ENCODE data around the gene FILIP1L. TPM values are rescaled to one million over a fixed set of nuclear protein-coding genes. Genes with fewer than 3 reads are reported as not detected.

Gene FILIP1L
- total and polyA plus RNA-seq, 2 of the 4 experiments (the other 2 are of a cell fraction): 11.5 to 19.9 TPM

DNA sequence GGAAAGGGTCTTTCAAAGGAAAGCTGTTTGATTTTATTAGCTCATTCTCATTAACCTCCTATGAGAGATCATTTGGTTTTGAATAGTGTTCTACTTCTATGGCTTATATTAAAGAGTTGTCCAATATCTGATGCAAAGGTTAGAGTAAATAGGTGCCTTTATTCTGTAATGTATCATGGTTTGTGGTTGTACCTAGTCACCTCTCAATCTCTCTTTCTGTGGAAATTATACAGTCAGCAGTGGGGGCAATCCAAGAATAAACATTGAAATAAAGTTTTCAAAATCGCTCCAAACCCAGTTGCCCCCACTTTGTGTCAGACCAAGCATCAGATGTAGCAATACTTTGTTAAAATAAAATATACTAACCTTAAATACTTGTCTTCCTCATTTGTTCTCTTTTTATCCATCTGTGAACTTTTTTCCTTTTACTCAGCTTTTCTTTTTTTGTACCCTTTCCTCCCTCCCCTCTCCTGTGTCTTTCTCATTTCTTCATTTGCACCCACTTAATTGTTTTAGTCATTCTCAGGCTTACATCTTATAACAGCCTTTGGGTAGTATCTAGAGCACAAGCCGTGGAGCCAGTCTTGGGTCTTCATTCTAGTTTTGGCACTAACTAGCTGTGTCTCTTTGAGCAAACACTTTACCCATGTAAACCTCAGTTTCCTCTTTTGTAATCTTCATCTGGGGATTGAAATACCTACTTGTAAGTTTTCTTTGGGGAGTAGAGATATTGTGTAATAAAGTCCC is 279.9 kb downstream of the FILIP1L start:
- no peaks in the 10 kb centered on the region for H3K27me3 ChIP-seq (ENCODE audit: control insufficient read depth, insufficient read depth, low read length)
- no peak overlapping the region for H3K14ac ChIP-seq (replicated peaks; ENCODE audit: low read depth, low read length)
- no peak overlapping the region for H2BK5ac ChIP-seq (ENCODE audit: low read depth, low read length, poor library complexity, severe bottlenecking)
- H2BK20ac ChIP-seq (ENCODE audit: low read depth, low read length): no peak overlapping the region
- H3K18ac ChIP-seq (ENCODE audit: low read depth, low read length): no peak overlapping the region
- no peaks in the 10 kb centered on the region for H3K36me3 ChIP-seq (ENCODE audit: control insufficient read depth, insufficient read depth, low read length)
- CTCF ChIA-PET: interaction anchor here (0.8 to 2.2 kb wide), 3 partner anchors 9 to 234 kb away, joined by 3 to 5 read pairs (median 3); no protein-coding TSS in a partner anchor
- H4K5ac ChIP-seq (ENCODE audit: low read depth, low read length): no peak overlapping the region; the same call in 1 of the 2 replicates
- no peak overlapping the region for H4K8ac ChIP-seq (ENCODE audit: low read depth in 2 of 2, low read length in 2 of 2)
- POLR2A ChIA-PET (ENCODE audit: unreplicated experiment): no interaction called here
- no peak overlapping the region for H2BK120ac ChIP-seq (ENCODE audit: low read depth, low read length)
- no CpG with 5 or more reads among the region's 2 CpGs for WGBS, 2 experiments (ENCODE audit: extremely low coverage in 2 of 2, insufficient read length in 1 of 2)
- dilution Hi-C loops (cut with HindIII; ENCODE audit: low sequenced_read_pairs, unreplicated experiment) (no loop called here), in situ Hi-C loops (cut with MboI; ENCODE audit: low sequenced_read_pairs) (loop anchor here (10.0 to 25.0 kb wide), 2 partner anchors 760 to 903 kb away; no protein-coding TSS in a partner anchor), intact Hi-C loops (cut with micrococcal nuclease) (loop anchor here (10.0 kb wide), 1 partner anchor 550 kb away; no protein-coding TSS in a partner anchor)
- H2AFZ ChIP-seq (replicated peaks; ENCODE audit: low read length, poor library complexity): no peak overlapping the region
- no peak overlapping the region for H4K91ac ChIP-seq (ENCODE audit: insufficient read depth, low read depth, low read length)
- H3K4ac ChIP-seq (ENCODE audit: low read depth, low read length): no peak overlapping the region
- no peak for DNase-seq
- no peaks in the 10 kb centered on the region for H4K20me1 ChIP-seq (ENCODE audit: insufficient read depth, low read length)
- no peak overlapping the region for H2AK9ac ChIP-seq (replicated peaks; ENCODE audit: low read depth, low read length, poor library complexity)
- no peak overlapping the region for H2BK15ac ChIP-seq (ENCODE audit: low read depth, low read length)
- no TSS peak for BruUV-seq (replicated peaks)
- peaks cover 28 to 50% of the 10 kb centered on the region in 2 experiments for H3K79me1 ChIP-seq (ENCODE audit: low read depth in 1 of 2, low read length in 2 of 2)
- no peak overlapping the region for H3K9ac ChIP-seq (ENCODE audit: low read depth, low read length)
- H3K4me1 ChIP-seq (ENCODE audit: control insufficient read depth, insufficient read depth, low read length): peaks cover 2% of the 10 kb centered on the region; the same call in 1 of the 2 replicates
- no peak overlapping the region for H3K27ac ChIP-seq (ENCODE audit: insufficient read depth, low read length)
- no peak for ATAC-seq (ENCODE audit: low read depth)
- no peaks in the 10 kb centered on the region for H3K9me3 ChIP-seq (ENCODE audit: control insufficient read depth, insufficient read depth, low read length)
- H3K23ac ChIP-seq (ENCODE audit: low read depth, low read length): no peak overlapping the region; the same call in 1 of the 2 replicates
- no peak overlapping the region for H2AK5ac ChIP-seq (ENCODE audit: low read depth, low read length)
- no peak overlapping the region for H3K4me3 ChIP-seq (ENCODE audit: insufficient read depth, low read depth, low read length)
- no peak overlapping the region for H3K56ac ChIP-seq (ENCODE audit: extremely low read depth, insufficient read depth, low read length)
- no peak overlapping the region for H3K4me2 ChIP-seq (ENCODE audit: low read depth, low read length)
- peaks cover 6% of the 10 kb centered on the region; the same call in 1 of the 2 replicates for H3K9me1 ChIP-seq (ENCODE audit: insufficient read depth, low read length)
- TF ChIP-seq BHLHE40 (IDR thresholded peaks at IDR 0.05; ENCODE audit: low read depth, low read length) (no peak), RAD21 (IDR thresholded peaks at IDR 0.05; ENCODE audit: low read length) (no peak), MAZ (IDR thresholded peaks at IDR 0.05; ENCODE audit: borderline replicate concordance, low read depth, low read length) (no peak), CEBPB (IDR thresholded peaks at IDR 0.05; ENCODE audit: low read depth, low read length) (no peak), USF2 (IDR thresholded peaks at IDR 0.05; ENCODE audit: low read depth, low read length) (no peak), POLR2A (IDR thresholded peaks at IDR 0.05; ENCODE audit: low read depth, low read length) (no peak), RFX5 (IDR thresholded peaks at IDR 0.05; ENCODE audit: low read depth, low read length) (no peak), MAFK (IDR thresholded peaks at IDR 0.05; ENCODE audit: low read depth, low read length) (no peak), CHD1 (IDR thresholded peaks at IDR 0.05; ENCODE audit: low read depth, low read length) (no peak), MXI1 (IDR thresholded peaks at IDR 0.05; ENCODE audit: borderline replicate concordance, low read depth, low read length) (no peak), RCOR1 (IDR thresholded peaks at IDR 0.05; ENCODE audit: insufficient replicate concordance, low read length) (no peak), ELK1 (IDR thresholded peaks at IDR 0.05; ENCODE audit: borderline replicate concordance, low read depth, low read length) (no peak), SMC3 (IDR thresholded peaks at IDR 0.05; ENCODE audit: low read depth, low read length) (no peak), NFE2L2 (IDR thresholded peaks at IDR 0.05; ENCODE audit: low read depth, low read length) (no peak)
- TF ChIP-seq, protein P1, sequence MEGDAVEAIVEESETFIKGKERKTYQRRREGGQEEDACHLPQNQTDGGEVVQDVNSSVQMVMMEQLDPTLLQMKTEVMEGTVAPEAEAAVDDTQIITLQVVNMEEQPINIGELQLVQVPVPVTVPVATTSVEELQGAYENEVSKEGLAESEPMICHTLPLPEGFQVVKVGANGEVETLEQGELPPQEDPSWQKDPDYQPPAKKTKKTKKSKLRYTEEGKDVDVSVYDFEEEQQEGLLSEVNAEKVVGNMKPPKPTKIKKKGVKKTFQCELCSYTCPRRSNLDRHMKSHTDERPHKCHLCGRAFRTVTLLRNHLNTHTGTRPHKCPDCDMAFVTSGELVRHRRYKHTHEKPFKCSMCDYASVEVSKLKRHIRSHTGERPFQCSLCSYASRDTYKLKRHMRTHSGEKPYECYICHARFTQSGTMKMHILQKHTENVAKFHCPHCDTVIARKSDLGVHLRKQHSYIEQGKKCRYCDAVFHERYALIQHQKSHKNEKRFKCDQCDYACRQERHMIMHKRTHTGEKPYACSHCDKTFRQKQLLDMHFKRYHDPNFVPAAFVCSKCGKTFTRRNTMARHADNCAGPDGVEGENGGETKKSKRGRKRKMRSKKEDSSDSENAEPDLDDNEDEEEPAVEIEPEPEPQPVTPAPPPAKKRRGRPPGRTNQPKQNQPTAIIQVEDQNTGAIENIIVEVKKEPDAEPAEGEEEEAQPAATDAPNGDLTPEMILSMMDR (conservative IDR thresholded peaks at IDR 0.05; ENCODE audit: low read depth, low read length): no peak

All from IMR-90 (cell line).